SJCRH30 (cell line): ENCODE measurements around the gene OTUD5. TPM values are rescaled to one million over a fixed set of nuclear protein-coding genes. Genes with fewer than 3 reads are reported as not detected.
"Not testable (repeated sequence)": the region's sequence is repeated elsewhere in the genome, so short reads cannot be mapped to it uniquely, and the experiment has no call there.

ENCODE experiments used
- DNase-seq, 2 experiments: peaks; one replicate each; pipeline ENCODE4 v3.0.0-alpha.2; 2015 to 2020
- H3K27ac ChIP-seq: fragments of 250-450 bp; sonication (Bioruptor Pico); 2 replicates; pipeline ENCODE4 v1.5.1; 2020; ENCODE audit warnings: mild to moderate bottlenecking, moderate library complexity
- H3K27me3 ChIP-seq: fragments of 250-450 bp; sonication (Bioruptor Pico); 2 replicates; pipeline ENCODE4 v1.5.1; 2020; ENCODE audit warnings: mild to moderate bottlenecking, moderate library complexity
- H3K36me3 ChIP-seq: fragments of 250-450 bp; sonication (Bioruptor Pico); 2 replicates; pipeline ENCODE4 v1.5.1; 2020; ENCODE audit warnings: mild to moderate bottlenecking, moderate library complexity
- H3K4me1 ChIP-seq: fragments of 250-450 bp; sonication (Bioruptor Pico); 2 replicates; pipeline ENCODE4 v1.5.1; 2020; ENCODE audit warnings: mild to moderate bottlenecking, moderate library complexity
- H3K4me3 ChIP-seq: fragments of 250-450 bp; sonication (Bioruptor Pico); 2 replicates; pipeline ENCODE4 v1.5.1; 2020; ENCODE audit warnings: mild to moderate bottlenecking, moderate library complexity
- H3K9me3 ChIP-seq: fragments of 250-450 bp; sonication (Bioruptor Pico); replicated peaks from 2 replicates; pipeline ENCODE4 v1.5.1; 2020; ENCODE audit warnings: mild to moderate bottlenecking, moderate library complexity
- total RNA-seq: library from RNA; depleted of rRNA; stranded (reverse); fragments of >200 nt; shearing (Covaris generic); gene quantifications from 2 replicates; pipeline ENCODE4 v1.2.3, GENCODE V29; 2014

OTUD5 gene
- total RNA-seq, 1 experiment from 2014 or later = 19.2 TPM

DNA sequence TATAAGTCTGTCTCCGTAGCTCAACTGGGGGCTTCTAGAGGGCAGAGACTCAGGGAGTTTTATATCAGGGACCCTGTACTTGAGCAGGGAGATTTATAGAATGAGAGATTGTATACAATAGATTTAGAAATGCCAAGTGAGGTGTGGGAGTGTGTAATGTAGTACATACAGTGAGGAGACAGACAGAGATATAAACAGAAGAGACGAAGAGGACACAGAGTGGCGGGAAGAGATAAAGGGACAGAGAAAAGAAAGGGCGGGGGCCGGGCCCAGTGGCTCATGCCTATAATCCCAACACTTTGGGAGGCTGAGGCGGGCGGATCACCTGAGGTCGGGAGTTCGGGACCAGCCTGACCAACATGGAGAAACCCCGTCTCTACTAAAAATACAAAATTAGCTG is 22.9 kb upstream of the OTUD5 start:
- H3K27ac ChIP-seq, H3K36me3 ChIP-seq, H3K4me1 ChIP-seq, H3K4me3 ChIP-seq, H3K9me3 ChIP-seq, H3K27me3 ChIP-seq, DNase-seq: not testable (repeated sequence)

DNA sequence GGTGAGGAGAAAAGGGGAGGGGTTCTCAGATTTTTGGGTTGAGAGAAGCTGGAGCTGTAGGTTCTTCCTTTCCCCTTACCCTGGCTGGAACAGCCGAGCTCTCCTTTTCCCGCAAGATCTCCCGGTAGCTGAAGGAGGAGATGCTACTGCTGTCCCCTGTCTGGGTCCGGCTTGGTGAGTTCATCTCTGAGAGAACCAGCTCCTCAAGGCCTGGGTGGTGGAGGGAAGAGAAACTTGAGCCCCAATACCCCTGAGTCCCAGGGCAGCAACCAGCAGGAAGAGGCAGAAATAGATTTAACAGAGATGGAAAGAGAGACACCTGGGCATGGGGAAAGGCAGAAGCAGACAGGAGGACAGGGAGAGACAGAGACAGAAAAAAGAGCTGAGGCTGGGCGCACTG is 20.8 kb upstream of the OTUD5 start:
- no peak for DNase-seq
- no peaks in the 10 kb centered on the region for H3K9me3 ChIP-seq
- no peaks in the 10 kb centered on the region for H3K4me1 ChIP-seq
- H3K27me3 ChIP-seq = no peaks in the 10 kb centered on the region
- no peak overlapping the region for H3K4me3 ChIP-seq
- H3K36me3 ChIP-seq = no peaks in the 10 kb centered on the region; the same call in 1 of the 2 replicates
- no peak overlapping the region for H3K27ac ChIP-seq

DNA sequence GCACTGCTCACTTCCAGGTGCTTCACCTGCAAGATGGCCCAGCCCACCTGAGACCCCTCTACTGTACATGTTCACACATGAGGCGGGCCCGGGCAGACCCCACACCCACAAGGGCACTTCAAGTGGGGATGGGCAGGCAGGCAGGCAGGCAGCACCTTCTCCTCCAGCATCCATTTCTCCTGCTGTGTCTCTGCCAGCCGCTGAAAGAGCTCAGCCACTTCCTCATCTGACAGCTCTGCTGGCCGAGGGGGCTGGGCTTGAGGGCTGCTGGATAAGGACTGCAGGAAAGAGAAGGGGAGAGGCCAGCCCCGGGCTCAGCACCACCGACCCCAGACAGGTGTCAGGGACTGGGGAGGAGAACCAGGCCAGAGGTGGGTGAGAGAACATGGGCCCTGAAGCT is 18.7 kb upstream of the OTUD5 start:
- no peaks in the 10 kb centered on the region; the same call in 1 of the 2 replicates for H3K36me3 ChIP-seq
- H3K9me3 ChIP-seq = no peaks in the 10 kb centered on the region
- H3K4me3 ChIP-seq = no peak overlapping the region
- H3K27me3 ChIP-seq = no peaks in the 10 kb centered on the region
- DNase-seq = no peak
- no peak overlapping the region for H3K27ac ChIP-seq
- H3K4me1 ChIP-seq = no peaks in the 10 kb centered on the region

DNA sequence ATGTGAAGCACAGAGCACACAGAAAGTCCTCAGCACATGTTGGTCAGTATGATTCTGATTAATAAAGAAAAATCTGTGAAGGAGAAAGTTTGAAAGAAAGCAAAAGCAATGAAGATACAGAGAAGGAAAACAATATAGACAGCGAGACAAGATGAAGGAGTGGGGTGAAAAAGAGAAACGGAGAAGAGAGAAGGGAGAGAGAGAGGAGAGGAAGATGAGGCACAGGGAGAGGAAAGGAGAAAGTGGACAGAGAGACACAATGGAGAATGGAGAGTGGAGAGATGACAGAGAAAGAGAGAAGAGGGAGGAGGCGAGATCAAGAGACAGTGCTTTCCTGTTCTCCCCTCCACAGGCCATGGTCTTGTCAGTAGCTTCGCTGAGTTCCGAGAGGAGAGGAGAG is 18.1 kb upstream of the OTUD5 start:
- no peaks in the 10 kb centered on the region for H3K27me3 ChIP-seq
- H3K4me3 ChIP-seq = no peak overlapping the region
- DNase-seq = no peak
- H3K36me3 ChIP-seq = no peaks in the 10 kb centered on the region; the same call in 1 of the 2 replicates
- no peak overlapping the region for H3K27ac ChIP-seq
- no peaks in the 10 kb centered on the region for H3K9me3 ChIP-seq
- no peaks in the 10 kb centered on the region for H3K4me1 ChIP-seq

- H3K4me3 ChIP-seq = no peak overlapping the region
- H3K27me3 ChIP-seq = no peaks in the 10 kb centered on the region
- no peaks in the 10 kb centered on the region for H3K36me3 ChIP-seq
- H3K27ac ChIP-seq = no peak overlapping the region
- H3K9me3 ChIP-seq = no peaks in the 10 kb centered on the region
- DNase-seq = no peak
- no peaks in the 10 kb centered on the region for H3K4me1 ChIP-seq
Observed at GRCh38 chrX:48975041-48975440, 17.6 kb upstream of the OTUD5 start.

GRCh38 chrX:48974574-48974973 is 17.2 kb upstream of the OTUD5 start:
- DNase-seq = no peak
- no peak overlapping the region for H3K4me3 ChIP-seq

DNA sequence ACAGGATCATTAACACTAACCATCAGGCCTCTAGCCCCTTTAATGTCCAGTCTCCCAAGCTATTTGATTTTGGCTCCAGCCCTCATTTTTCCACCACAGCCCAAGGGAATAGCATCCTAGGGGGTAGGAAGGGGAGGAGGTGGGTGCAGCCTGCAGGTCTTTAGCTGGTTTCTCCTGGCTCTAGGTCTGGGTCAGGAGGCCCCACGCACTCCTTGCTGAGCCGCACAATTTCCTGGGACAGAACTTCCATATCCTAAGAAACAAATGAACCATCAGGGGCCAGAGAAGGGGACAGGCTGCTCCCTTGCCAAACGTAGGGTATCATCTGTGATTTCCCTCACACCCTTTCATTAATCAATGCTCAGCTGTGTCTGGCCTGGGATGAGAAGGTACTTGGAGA is 16.6 kb upstream of the OTUD5 start:
- Histone ChIP-seq H3K27me3 (no peaks in the 10 kb centered on the region), H3K4me3 (no peak overlapping the region), H3K9me3 (no peaks in the 10 kb centered on the region), H3K36me3 (no peaks in the 10 kb centered on the region), H3K4me1 (no peaks in the 10 kb centered on the region), H3K27ac (no peak overlapping the region)
- DNase-seq = no peak

More at GRCh38 chrX:48974574-48974973, 17.2 kb upstream of the OTUD5 start:
- Histone ChIP-seq H3K27me3 (no peaks in the 10 kb centered on the region), H3K27ac (no peak overlapping the region), H3K9me3 (no peaks in the 10 kb centered on the region), H3K4me1 (no peaks in the 10 kb centered on the region), H3K36me3 (no peaks in the 10 kb centered on the region)

DNA sequence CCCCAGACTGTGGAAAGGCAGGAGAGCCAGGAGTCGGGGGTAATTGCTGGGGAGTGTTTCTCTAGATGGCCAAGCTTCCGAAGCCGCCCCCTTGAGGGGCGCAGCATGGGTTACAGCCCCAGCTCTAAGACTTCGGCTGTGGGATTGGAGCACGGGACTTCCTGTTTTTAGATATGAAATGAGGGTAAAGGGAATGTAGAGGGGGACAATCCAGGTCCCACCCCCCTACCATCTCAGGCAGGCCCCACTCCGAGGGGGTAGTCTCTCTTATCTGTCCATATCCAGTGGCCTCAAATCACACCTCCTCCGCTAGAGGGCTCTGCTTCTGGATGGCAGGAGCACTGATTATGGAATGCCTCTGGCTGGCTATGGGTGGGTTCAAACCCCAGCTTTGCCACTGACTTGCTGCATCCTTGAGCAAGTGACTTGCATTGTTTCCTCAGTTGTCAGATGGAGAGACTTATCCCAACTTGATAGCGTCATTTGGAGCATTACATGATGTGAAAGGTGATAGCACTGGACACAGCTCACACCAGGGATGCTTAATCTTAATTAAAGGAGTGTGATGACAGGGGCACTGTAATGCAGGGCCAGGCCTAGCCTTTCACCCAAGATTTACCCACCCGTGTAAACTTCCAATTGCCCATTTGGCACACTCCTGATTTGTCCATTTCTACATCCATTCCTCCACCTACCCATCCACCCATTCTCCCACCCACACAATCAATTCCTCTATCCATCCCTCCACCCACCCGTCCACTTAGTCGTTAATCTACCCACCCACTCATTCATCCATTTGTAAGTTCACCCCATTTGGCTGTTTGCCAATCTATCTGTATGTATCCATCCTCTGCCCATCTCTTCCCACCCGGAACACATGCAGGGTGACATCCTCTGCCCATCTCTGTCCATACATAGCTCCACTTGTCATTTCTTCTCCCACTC is 15.1 kb upstream of the OTUD5 start:
- no peak overlapping the region for H3K4me3 ChIP-seq

GRCh38 chrX:48971249-48972219 is 14.1 kb upstream of the OTUD5 start, which contains the start of gene KCND1:
Gene KCND1, minus strand, starts transcription at chrX:48971844. Its CDS starts 1,573 bp downstream, at chrX:48970271.
- DNase-seq = no peak
- Histone ChIP-seq H3K4me3 (no peak within 1 kb of the TSS), H3K27ac (no peak within 1 kb of the TSS)

More for the DNA sequence above, 15.1 kb upstream of the OTUD5 start:
- Histone ChIP-seq H3K27me3 (no peaks in the 10 kb centered on the region), H3K4me1 (no peaks in the 10 kb centered on the region), H3K36me3 (no peaks in the 10 kb centered on the region), H3K9me3 (no peaks in the 10 kb centered on the region), H3K27ac (no peak overlapping the region)
- peak; percentile 8 to 35 for DNase-seq

DNA sequence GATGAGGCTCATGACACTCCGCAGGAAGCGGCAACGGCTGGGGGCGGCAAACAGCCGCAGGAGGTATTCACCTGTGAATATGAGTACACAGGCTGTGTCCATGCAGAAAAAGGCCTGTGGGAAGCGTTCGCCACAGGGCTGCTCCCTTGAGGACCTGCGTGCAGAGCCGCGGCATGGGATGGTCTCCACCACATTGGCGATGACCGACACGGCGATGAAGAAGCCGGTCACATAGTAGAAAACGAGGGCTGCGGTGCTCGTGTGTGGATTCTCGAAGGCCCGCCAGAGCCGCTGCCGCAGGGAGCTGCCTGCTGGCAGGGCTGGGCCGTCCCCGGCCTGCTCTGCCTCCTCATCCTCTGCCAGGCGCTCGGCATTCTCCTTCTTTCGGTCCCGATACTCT is 12.1 kb upstream of the OTUD5 start:
- no peaks in the 10 kb centered on the region for H3K9me3 ChIP-seq
- H3K36me3 ChIP-seq = no peaks in the 10 kb centered on the region
- DNase-seq = no peak
- no peak overlapping the region for H3K4me3 ChIP-seq
- H3K4me1 ChIP-seq = no peaks in the 10 kb centered on the region
- H3K27me3 ChIP-seq = no peaks in the 10 kb centered on the region
- no peak overlapping the region for H3K27ac ChIP-seq

More at GRCh38 chrX:48971249-48972219, 14.1 kb upstream of the OTUD5 start, which contains the start of gene KCND1:
- no peaks in the 10 kb centered on the region for H3K9me3 ChIP-seq
- H3K27me3 ChIP-seq = no peaks in the 10 kb centered on the region
- no peaks in the 10 kb centered on the region for H3K36me3 ChIP-seq
- no peaks in the 10 kb centered on the region for H3K4me1 ChIP-seq

DNA sequence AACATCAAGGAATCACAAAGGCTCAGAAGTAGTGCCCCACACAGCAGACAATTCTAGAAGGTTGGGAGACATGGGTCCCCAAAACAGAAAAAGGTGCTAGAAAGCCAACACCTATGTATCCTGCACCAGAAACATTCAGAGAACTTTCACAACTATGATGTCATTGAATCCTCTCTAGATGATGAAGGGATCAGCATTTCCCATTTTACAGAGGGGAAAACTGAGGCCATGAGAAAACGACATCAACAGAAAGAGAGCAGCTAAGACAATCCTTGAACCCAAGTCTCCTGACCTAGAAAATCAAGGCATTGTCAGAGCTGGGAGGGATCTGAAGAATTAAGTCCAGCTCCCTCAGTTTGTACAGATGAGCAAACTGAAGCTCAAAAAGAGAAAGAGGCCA is 11.0 kb upstream of the OTUD5 start:
- Histone ChIP-seq H3K4me1 (no peaks in the 10 kb centered on the region), H3K27ac (no peak overlapping the region), H3K27me3 (no peaks in the 10 kb centered on the region), H3K9me3 (no peaks in the 10 kb centered on the region), H3K36me3 (no peaks in the 10 kb centered on the region), H3K4me3 (no peak overlapping the region)
- DNase-seq = no peak

DNA sequence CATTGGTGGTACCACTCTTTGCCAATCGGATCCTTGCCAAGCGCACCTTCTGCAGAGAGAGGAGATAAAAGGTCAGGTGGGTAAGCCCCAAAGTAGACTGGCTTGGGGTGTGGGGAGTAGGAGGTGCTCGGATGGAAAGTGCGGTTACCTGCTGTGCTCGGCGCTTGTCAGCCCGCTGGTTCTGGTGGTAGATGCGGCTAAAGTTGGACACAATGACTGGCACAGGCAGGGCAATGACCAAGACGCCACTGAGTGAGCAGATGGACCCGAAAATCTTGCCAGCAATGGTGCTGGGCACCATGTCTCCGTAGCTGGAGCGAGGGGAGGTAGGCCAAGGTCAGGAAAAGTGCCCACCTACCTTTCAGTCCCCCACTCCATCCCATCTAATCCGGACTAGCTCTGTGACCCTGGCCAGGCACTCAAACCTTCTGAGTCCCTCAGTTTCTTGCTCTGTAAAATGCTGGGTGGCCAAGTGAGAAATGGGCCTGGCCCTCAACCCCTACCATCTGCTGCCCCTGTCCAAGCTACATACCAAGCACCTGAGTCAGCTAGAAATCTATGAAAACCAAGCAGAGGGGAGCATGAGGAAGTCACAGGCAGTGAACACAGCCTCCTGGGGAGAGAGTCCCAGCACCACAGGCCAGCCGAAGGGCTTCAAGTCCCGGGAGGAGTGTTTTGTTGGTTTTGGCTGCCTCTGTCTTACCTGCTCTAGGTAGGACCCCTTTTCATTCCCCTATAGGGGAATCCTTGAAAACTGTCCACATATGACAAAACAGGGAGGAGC is 9.6 kb upstream of the OTUD5 start:
- Histone ChIP-seq H3K27me3 (no peaks in the 10 kb centered on the region), H3K4me1 (no peaks in the 10 kb centered on the region), H3K4me3 (no peak overlapping the region), H3K36me3 (no peaks in the 10 kb centered on the region), H3K27ac (no peak overlapping the region), H3K9me3 (no peaks in the 10 kb centered on the region)
- no peak for DNase-seq

- no peak overlapping the region for H3K4me3 ChIP-seq
- no peak for DNase-seq
- H3K27me3 ChIP-seq = no peaks in the 10 kb centered on the region
- no peaks in the 10 kb centered on the region for H3K9me3 ChIP-seq
- no peak overlapping the region for H3K27ac ChIP-seq
- H3K4me1 ChIP-seq = no peaks in the 10 kb centered on the region
- no peaks in the 10 kb centered on the region for H3K36me3 ChIP-seq
Observed at GRCh38 chrX:48965959-48966358, 8.6 kb upstream of the OTUD5 start.

DNA sequence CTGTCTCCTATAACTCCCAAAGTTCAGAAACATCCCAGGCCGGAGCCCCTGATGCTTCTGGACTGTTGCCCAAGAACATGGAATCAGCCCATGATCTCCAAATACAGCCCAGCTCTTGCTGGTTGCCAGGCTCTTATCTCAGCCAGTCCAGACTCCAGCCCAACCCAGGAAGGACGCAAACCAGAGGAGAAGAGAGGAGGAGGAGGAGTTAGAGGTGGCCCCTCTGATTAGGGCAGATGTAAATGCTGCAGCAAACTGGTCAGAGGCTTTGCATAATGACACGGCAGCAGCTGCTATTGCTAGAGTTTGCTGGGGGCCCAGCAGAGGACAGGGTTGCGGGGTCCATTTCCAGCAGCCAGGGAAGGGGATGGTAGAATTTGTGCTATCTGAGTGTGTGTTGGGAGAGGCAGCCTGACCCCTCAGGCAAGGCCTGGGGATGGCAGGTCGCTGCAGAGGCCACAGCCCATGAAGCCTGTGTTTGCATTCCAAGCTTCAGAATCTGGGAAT is 4.2 kb upstream of the OTUD5 start:
- no peak overlapping the region for H3K4me3 ChIP-seq
- no peak overlapping the region for H3K27ac ChIP-seq
- H3K4me1 ChIP-seq = no peaks in the 10 kb centered on the region
- no peaks in the 10 kb centered on the region for H3K27me3 ChIP-seq
- DNase-seq = peak in 1 of 2 experiments; percentile 8
- no peaks in the 10 kb centered on the region for H3K36me3 ChIP-seq
- no peaks in the 10 kb centered on the region for H3K9me3 ChIP-seq
